Panc1 (cell line): ENCODE data around the gene ITPR3. TPM values are rescaled to one million over a fixed set of nuclear protein-coding genes. Genes with fewer than 3 reads are reported as not detected.

Experiments
- ATAC-seq: fragments of 200-7000 bp; cut with Tn5 transposase; 2 replicates; pipeline ENCODE4 v1.9.1; 2020; ENCODE audit warnings: mild to moderate bottlenecking, moderate library complexity
- BruUV-seq: library from RNA; stranded (reverse); fragments of 400-500 nt; replicated peaks from 2 replicates; lab custom pipeline; 2021; lab: Mats Ljungman, UMichigan
- CTCF ChIA-PET: fragments of 300-600 bp; sonication (Branson Sonifier 250); formaldehyde crosslinking; loops from one replicate; lab custom pipeline; 2022; ENCODE audit warnings: antibody characterized with exemption; lab: Charles Lee
- POLR2A ChIA-PET: fragments of 300-600 bp; sonication (Branson Sonifier 250); formaldehyde crosslinking; loops from one replicate; lab custom pipeline; 2022; ENCODE audit warnings: antibody characterized with exemption; lab: Charles Lee
- DNase-seq: peaks from one replicate; pipeline ENCODE4 v3.0.0-alpha.2; 2010; ENCODE audit warnings: low read depth, low spot score
- H3K27ac ChIP-seq: 2 replicates; pipeline ENCODE4 v1.5.1; 2011; ENCODE audit warnings: mild to moderate bottlenecking, low read length, inconsistent platforms
- H3K27me3 ChIP-seq: fragments of 200-500 bp; sonication (Bioruptor generic); 2 replicates; pipeline ENCODE4 v1.6.0; 2014; ENCODE audit warnings: low read length, inconsistent platforms; ENCODE audit not compliant: control insufficient read depth, insufficient read depth
- H3K36me3 ChIP-seq: fragments of 200-500 bp; sonication (Bioruptor generic); 2 replicates; pipeline ENCODE4 v1.5.1; 2014; ENCODE audit warnings: inconsistent platforms, mild to moderate bottlenecking, low read length, moderate library complexity; ENCODE audit not compliant: control insufficient read depth, insufficient read depth
- H3K4me1 ChIP-seq: 2 replicates; pipeline ENCODE4 v1.5.1; 2011; ENCODE audit warnings: inconsistent platforms, mild to moderate bottlenecking, low read length, moderate library complexity; ENCODE audit not compliant: control insufficient read depth, insufficient read depth
- H3K4me3 ChIP-seq, 2 experiments: 2 replicates each; pipeline ENCODE4 v1.5.1; 2011 to 2012; ENCODE audit warnings: low read depth in 2 of 2, low read length in 2 of 2, mild to moderate bottlenecking in 2 of 2, inconsistent platforms in 1 of 2, moderate library complexity in 1 of 2
- H3K9me3 ChIP-seq: fragments of 200-500 bp; sonication (Bioruptor generic); 2 replicates; pipeline ENCODE4 v1.5.1; 2014; ENCODE audit warnings: low read depth, mild to moderate bottlenecking, inconsistent platforms, low read length, moderate library complexity; ENCODE audit not compliant: control insufficient read depth, insufficient read depth
- CTCF ChIP-seq: fragments of 450-650 bp; IDR thresholded peaks from 2 replicates; pipeline ENCODE4 v1.5.1; 2017; ENCODE audit warnings: mild to moderate bottlenecking
- POLR2AphosphoS5 ChIP-seq: IDR thresholded peaks from 2 replicates; pipeline ENCODE4 v1.6.1; 2012; ENCODE audit warnings: mild to moderate bottlenecking, low read depth, low read length, moderate library complexity
- REST ChIP-seq, 2 experiments: IDR thresholded peaks; 2 replicates each; pipeline ENCODE4 v1.6.1; 2011 to 2012; ENCODE audit warnings: low read depth in 2 of 2, control low read depth in 1 of 2, low read length in 1 of 2, mild to moderate bottlenecking in 1 of 2, moderate library complexity in 1 of 2; ENCODE audit not compliant: insufficient read depth in 1 of 2
- SIN3A ChIP-seq: IDR thresholded peaks from 2 replicates; pipeline ENCODE4 v1.6.1; 2012; ENCODE audit warnings: low read depth, mild to moderate bottlenecking, low read length, moderate library complexity, borderline replicate concordance; ENCODE audit not compliant: insufficient read depth
- TCF7L2 ChIP-seq: IDR thresholded peaks from 2 replicates; pipeline ENCODE4 v1.6.1; 2011; ENCODE audit warnings: mild to moderate bottlenecking, low read depth, low read length, inconsistent platforms
- in situ Hi-C: cut with HindIII; loops from 2 replicates; pipeline ENCODE4 v1.10.0; 2016; ENCODE audit warnings: low sequenced_read_pairs, low pct_unique_long_range_greater_than_20kb
- intact Hi-C: fragments of 100-400 bp; cut with micrococcal nuclease; formaldehyde crosslinking; loops from one replicate; pipeline ENCODE4 v1.10.0; 2022; ENCODE audit not compliant: unreplicated experiment
- total RNA-seq: library from RNA; stranded (reverse); gene quantifications from one replicate; pipeline ENCODE4 v1.2.1, GENCODE V29; 2021; ENCODE audit not compliant: unreplicated experiment

Gene ITPR3
- total RNA-seq, 1 experiment from 2014 or later: 65.8 TPM

GRCh38 chr6:33620158-33620855, 815 bp upstream of the ITPR3 start:
- H3K36me3 ChIP-seq: no peaks in the 10 kb centered on the region; the same call in 1 of the 2 replicates
- ChIA-PET CTCF (interaction anchor here (0.7 to 1.0 kb wide), 2 partner anchors 12 to 989 kb away, joined by 4 to 8 read pairs; no protein-coding TSS in a partner anchor), POLR2A (interaction anchor here (0.6 to 1.4 kb wide), 4 partner anchors 23 to 1357 kb away, joined by 3 to 5 read pairs (median 4); no protein-coding TSS in a partner anchor)
- peak overlapping the region; percentile 71 to 82 for H3K4me3 ChIP-seq
- H3K27me3 ChIP-seq: no peaks in the 10 kb centered on the region
- H3K27ac ChIP-seq: peak overlapping the region; percentile 86
- DNase-seq: no peak
- peak; percentile 46 for ATAC-seq
- in situ Hi-C loops (no loop called here), intact Hi-C loops (loop anchor here (5.0 kb wide), 1 partner anchor 33 kb away; no protein-coding TSS in a partner anchor)
- no TSS peak for BruUV-seq
- H3K4me1 ChIP-seq: peaks cover 32% of the 10 kb centered on the region
- H3K9me3 ChIP-seq: no peaks in the 10 kb centered on the region
- no peak for TF ChIP-seq CTCF
- no peak for TF ChIP-seq REST (IDR thresholded peaks at IDR 0.05; ENCODE audit: insufficient read depth in 1 of 2, low read depth in 2 of 2, low read length in 1 of 2)
- no peak for TF ChIP-seq POLR2AphosphoS5
- peak; percentile 3; the same call in 1 of the 2 replicates for TF ChIP-seq SIN3A
- no peak for TF ChIP-seq TCF7L2

- peaks cover 32% of the 10 kb centered on the region for H3K4me1 ChIP-seq
- in situ Hi-C loops (no loop called here), intact Hi-C loops (loop anchor here (5.0 kb wide), 1 partner anchor 35 kb away; no protein-coding TSS in a partner anchor)
- DNase-seq: no peak
- H3K9me3 ChIP-seq: no peaks in the 10 kb centered on the region
- TF ChIP-seq CTCF (no peak), SIN3A (no peak), TCF7L2 (no peak), REST (IDR thresholded peaks at IDR 0.05; ENCODE audit: insufficient read depth in 1 of 2, low read depth in 2 of 2, low read length in 1 of 2) (no peak), POLR2AphosphoS5 (no peak)
- H3K27me3 ChIP-seq: no peaks in the 10 kb centered on the region
- BruUV-seq: no TSS peak
- ChIA-PET POLR2A (interaction anchor here (0.6 kb wide), 1 partner anchor 30 kb away, joined by 7 read pairs; no protein-coding TSS in a partner anchor), CTCF (interaction anchor here (0.6 to 1.0 kb wide), 3 partner anchors 11 to 456 kb away, joined by 3 to 8 read pairs (median 4); no protein-coding TSS in a partner anchor)
- peak overlapping the region; percentile 82 to 87 for H3K4me3 ChIP-seq
- ATAC-seq: peak; percentile 54
- H3K27ac ChIP-seq: peak overlapping the region; percentile 87
- H3K36me3 ChIP-seq: no peaks in the 10 kb centered on the region; the same call in 1 of the 2 replicates
Measured at GRCh38 chr6:33621711-33622388, 728 bp downstream of the ITPR3 start.
